Measurements from ENCODE around the gene CHRND. TPM values are rescaled to one million over a fixed set of nuclear protein-coding genes. Genes with fewer than 3 reads are reported as not detected.

Gene CHRND
- total RNA-seq, 2 experiments from 2014 or later: not detected

GRCh38 chr2:232522623-232523401, 3.1 kb upstream of the CHRND start:
- TF ChIP-seq CTCF (conservative IDR thresholded peaks at IDR 0.05; ENCODE audit: low read length) (no peak), EZH2phosphoT487 (IDR thresholded peaks at IDR 0.05; ENCODE audit: borderline replicate concordance, low read depth, low read length) (no peak)
- no peaks in the 10 kb centered on the region for H4K20me1 ChIP-seq (ENCODE audit: insufficient read depth, low read length)
- no peak for DNase-seq (ENCODE audit: low spot score)
- intact Hi-C loops (cut with micrococcal nuclease; ENCODE audit: unreplicated experiment): loop anchor here (1.0 to 10.0 kb wide), 3 partner anchors 79 to 196 kb away; no protein-coding TSS in a partner anchor
- POLR2A ChIA-PET: no interaction called here
- H3K4me2 ChIP-seq (ENCODE audit: low read length): no peak overlapping the region
- no peaks in the 10 kb centered on the region for H3K9me3 ChIP-seq (ENCODE audit: low read length)
- no TSS peak for BruUV-seq (replicated peaks)
- H3K4me1 ChIP-seq (ENCODE audit: insufficient read depth, low read length, poor library complexity, severe bottlenecking): no peaks in the 10 kb centered on the region
- H3K9me2 ChIP-seq (ENCODE audit: insufficient read depth, low read length): no peaks in the 10 kb centered on the region
- no peak overlapping the region for H2AFZ ChIP-seq (ENCODE audit: low read length)
- CTCF ChIA-PET (ENCODE audit: unreplicated experiment): interaction anchor here (0.6 kb wide), 2 partner anchors 82 to 440 kb away, joined by 3 read pairs; no protein-coding TSS in a partner anchor
- H3K4me3 ChIP-seq (ENCODE audit: low read depth, low read length, poor library complexity, severe bottlenecking): no peak overlapping the region
- H3K27ac ChIP-seq (ENCODE audit: low read depth, low read length, poor library complexity, severe bottlenecking): no peak overlapping the region
- H3K79me2 ChIP-seq (ENCODE audit: insufficient read depth, low read depth, low read length): no peaks in the 10 kb centered on the region
- H3K36me3 ChIP-seq (ENCODE audit: insufficient read depth, low read length): no peaks in the 10 kb centered on the region

GRCh38 chr2:232523402-232523681, 2.6 kb upstream of the CHRND start:
- Histone ChIP-seq H3K4me2 (ENCODE audit: low read length) (no peak overlapping the region), H3K9me3 (ENCODE audit: low read length) (no peaks in the 10 kb centered on the region), H3K36me3 (ENCODE audit: insufficient read depth, low read length) (no peaks in the 10 kb centered on the region), H3K4me1 (ENCODE audit: insufficient read depth, low read length, poor library complexity, severe bottlenecking) (no peaks in the 10 kb centered on the region), H3K4me3 (ENCODE audit: low read depth, low read length, poor library complexity, severe bottlenecking) (no peak overlapping the region), H3K79me2 (ENCODE audit: insufficient read depth, low read depth, low read length) (no peaks in the 10 kb centered on the region), H2AFZ (ENCODE audit: low read length) (no peak overlapping the region), H4K20me1 (ENCODE audit: insufficient read depth, low read length) (no peaks in the 10 kb centered on the region), H3K9me2 (ENCODE audit: insufficient read depth, low read length) (no peaks in the 10 kb centered on the region), H3K27ac (ENCODE audit: low read depth, low read length, poor library complexity, severe bottlenecking) (no peak overlapping the region)
- no peak for DNase-seq (ENCODE audit: low spot score)
- BruUV-seq (replicated peaks): no TSS peak
- CTCF ChIA-PET (ENCODE audit: unreplicated experiment): interaction anchor here (0.6 kb wide), 2 partner anchors 82 to 157 kb away, joined by 3 read pairs; no protein-coding TSS in a partner anchor
- intact Hi-C loops (cut with micrococcal nuclease; ENCODE audit: unreplicated experiment): loop anchor here (5.0 to 10.0 kb wide), 2 partner anchors 159 to 196 kb away; no protein-coding TSS in a partner anchor
- TF ChIP-seq EZH2phosphoT487 (IDR thresholded peaks at IDR 0.05; ENCODE audit: borderline replicate concordance, low read depth, low read length) (no peak), CTCF (conservative IDR thresholded peaks at IDR 0.05; ENCODE audit: low read length) (no peak)
- POLR2A ChIA-PET: no interaction called here

All from OCI-LY7 (cell line).